ENCODE measurements around the gene ZNF2.
"Not testable (repeated sequence)": the region's sequence is repeated elsewhere in the genome, so short reads cannot be mapped to it uniquely, and the experiment has no call there.

Gene ZNF2

GRCh38 chr2:95165371-95166064 lies at the start of gene ZNF2:
TSS of gene ZNF2 (plus strand) at chr2:95165809. CDS start at chr2:95176227, 10,418 bp downstream.
- peak; percentile 97 for DNase-seq

DNA sequence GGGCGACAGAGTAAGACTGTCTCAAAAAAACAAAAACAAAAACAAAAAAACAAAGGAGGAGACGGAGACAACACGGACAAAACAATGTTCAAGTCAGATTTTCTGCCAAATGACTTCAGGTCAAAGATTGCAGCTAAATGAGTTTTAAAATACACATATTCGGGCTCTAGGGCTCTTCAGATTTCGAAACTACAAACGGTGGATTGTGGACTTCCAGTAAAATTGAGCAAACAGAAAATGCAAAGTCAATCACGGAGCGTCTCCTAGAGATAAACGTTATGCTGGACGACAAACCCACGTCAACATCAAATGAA lies 44.6 kb upstream of the ZNF2 start:
- DNase-seq = no peak

- DNase-seq = peak; percentile 60
Measured at GRCh38 chr2:95121407-95122196, 44.0 kb upstream of the ZNF2 start, which contains the start of gene MRPS5. TSS of gene MRPS5 (minus strand) at chr2:95121808. CDS start at chr2:95121791, 17 bp downstream.

GRCh38 chr2:95122197-95122551 lies 43.4 kb upstream of the ZNF2 start:
- DNase-seq = no peak

DNA sequence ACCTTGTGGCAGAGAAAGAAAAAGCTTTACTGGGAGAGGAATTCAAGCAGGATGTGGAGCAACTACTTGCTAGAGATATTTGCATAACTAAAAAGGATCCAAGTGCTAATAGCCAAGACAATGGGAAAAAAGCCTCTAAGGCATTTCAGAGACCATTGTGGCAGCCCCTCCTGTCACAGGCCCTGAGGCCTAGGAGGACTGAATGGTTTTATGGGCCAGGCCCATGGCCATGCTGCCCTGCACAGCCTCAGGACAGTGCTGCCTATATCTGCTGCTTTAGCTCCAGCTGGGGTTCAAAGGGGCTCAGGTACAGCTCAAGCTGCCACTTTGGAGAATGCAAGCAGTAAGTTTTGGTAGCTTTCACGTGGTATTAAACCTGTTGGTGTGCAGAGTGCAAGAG lies 26.9 kb upstream of the ZNF2 start:
- no peak for DNase-seq

- DNase-seq = no peak
Measured at GRCh38 chr2:95143838-95144237, 21.8 kb upstream of the ZNF2 start.

DNA sequence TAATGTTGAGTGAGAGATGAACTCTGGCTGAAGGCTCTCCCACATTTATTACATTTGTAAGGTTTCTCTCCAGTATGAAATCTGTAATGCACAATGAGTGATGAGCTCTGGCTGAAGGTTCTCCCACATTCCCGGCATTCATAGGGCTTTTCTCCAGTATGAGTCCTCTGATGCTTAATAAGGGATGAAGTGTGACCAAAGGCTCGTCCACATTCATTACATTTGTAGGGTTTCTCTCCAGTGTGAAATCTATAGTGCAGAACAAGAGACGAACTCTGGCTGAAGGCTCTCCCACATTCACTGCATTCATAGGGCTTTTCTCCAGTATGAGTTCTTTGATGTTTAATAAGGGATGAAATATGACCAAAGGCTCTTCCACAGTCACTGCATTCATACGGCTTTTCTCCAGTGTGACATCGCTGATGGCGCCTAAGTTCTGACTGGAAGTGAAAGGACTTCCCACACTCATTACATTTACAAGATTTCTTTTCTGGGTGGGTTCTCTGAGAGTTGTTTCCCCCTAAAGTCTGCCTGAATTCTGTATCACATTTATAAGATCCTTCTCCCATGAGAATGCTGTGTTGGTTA lies 16.1 kb upstream of the ZNF2 start:
- no peak for DNase-seq

DNA sequence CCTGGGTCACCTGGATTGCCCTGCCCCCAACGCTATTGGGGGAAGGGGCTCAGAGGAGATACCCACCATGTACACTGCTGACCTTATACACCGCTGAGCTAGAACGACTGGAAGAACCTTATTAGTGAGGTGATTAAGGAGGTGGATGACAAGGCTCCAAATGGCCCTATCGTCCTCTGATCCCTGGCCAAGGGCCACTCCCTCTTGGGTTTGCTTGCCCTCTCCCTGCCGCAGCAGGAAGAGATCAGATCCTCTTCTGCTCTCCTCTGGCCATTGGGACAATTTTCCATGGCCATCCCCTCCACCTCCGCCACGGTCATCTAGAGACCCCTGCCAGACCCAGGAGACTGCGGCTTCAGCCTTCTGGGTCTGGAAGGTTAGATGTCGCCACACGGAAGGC lies 7.2 kb upstream of the ZNF2 start:
- DNase-seq = no peak

- DNase-seq = no peak
Measured at GRCh38 chr2:95158891-95159619, 6.6 kb upstream of the ZNF2 start.

GRCh38 chr2:95159690-95160449 lies 5.7 kb upstream of the ZNF2 start, which contains the start of gene ZNF514:
TSS of gene ZNF514 (minus strand) at chr2:95159848. CDS start at chr2:95153253, 6,595 bp downstream.
- DNase-seq = peak; percentile 35

- DNase-seq = no peak
Measured at GRCh38 chr2:95165030-95165370, 609 bp upstream of the ZNF2 start.

DNA sequence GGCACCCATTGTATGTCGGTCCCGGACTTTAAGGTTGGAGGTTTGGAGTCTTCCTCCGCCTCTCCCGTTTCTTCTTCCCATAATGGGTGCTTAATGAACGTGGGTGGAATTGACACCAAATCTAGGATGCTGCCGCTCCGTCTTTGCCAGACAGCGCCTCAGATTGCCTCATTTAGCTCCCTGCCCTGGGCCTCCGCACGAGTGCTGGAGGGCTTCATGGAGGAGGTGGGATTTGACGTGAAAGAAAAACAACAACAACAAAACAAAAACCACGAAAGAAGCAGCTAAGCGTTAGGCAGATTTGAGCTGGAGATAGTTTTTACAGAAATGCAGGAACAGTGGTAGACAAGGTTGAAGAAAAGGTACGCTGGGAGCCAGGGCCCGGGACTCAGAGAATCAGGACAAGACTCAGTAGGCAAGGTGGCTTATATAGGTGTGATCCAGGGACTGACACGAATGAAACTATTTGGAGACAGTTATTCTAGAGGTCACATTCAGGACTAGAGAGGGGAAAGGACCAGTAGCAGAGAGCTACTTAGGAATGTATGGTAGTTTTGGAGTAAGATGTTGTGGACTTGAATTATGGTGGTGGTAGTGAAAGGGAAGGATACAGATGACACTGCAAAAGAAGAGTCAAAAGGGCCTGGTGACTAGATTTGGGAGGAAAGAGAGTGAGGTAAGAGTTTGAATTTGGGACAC lies 605 bp downstream of the ZNF2 start:
- no peak for DNase-seq

DNA sequence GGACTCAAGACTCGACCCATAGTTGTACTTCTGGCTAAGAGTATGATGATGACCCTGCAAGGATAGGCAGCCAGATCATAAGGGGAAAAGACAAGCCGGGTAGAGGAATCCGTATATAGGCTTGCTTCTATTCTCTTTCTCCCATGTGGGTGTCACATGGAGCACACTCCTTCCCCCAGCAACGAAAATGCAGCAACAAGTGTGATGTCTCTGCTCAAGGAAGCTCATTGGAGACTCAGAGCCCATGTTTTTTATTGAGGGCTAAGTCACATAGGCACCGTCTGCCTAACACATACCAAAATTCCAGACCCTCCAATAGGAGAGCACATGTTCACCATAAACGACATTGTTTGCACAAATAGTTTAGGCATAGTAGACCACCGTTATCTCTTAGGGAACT lies 6.3 kb downstream of the ZNF2 start:
- no peak for DNase-seq

GRCh38 chr2:95174031-95174542 lies 8.5 kb downstream of the ZNF2 start:
- DNase-seq = no peak

- no peak for DNase-seq
Measured at GRCh38 chr2:95179451-95179850, 13.8 kb downstream of the ZNF2 start.

DNA sequence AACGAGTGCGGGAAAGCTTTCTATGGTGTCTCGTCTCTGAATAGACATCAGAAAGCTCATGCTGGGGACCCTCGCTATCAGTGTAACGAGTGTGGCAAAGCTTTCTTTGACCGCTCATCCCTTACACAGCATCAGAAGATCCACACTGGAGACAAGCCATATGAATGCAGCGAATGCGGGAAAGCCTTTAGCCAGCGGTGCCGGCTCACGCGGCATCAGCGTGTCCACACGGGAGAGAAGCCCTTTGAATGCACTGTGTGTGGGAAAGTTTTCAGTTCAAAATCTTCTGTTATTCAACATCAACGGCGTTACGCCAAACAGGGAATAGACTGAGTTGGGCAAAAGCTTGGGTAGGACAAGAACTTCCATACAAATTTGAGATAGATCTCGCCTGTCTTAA lies 16.2 kb downstream of the ZNF2 start:
- DNase-seq = no peak

DNA sequence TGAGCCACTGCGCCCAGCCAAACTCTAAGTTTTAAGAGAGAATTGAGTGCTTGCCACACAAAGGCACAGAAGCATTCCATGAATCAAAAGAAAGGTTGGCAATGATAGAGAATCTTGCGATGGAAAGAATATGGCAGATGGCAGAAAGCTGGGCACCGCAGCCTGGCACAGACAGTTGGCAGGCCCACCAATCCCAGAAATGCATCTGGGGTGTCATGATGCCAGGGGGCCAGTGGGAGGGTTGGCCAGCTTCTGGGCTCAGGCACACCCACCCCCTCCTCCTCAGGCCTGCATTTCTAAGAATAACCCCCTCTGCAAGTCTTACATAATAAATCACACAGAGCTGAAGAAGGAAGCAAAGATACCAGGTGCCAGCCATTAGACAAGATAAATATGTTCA lies 19.6 kb downstream of the ZNF2 start:
- DNase-seq = no peak

- DNase-seq = no peak
Measured at GRCh38 chr2:95185973-95186372, 20.4 kb downstream of the ZNF2 start.

GRCh38 chr2:95192956-95193355 lies 27.3 kb downstream of the ZNF2 start:
- DNase-seq = not testable (repeated sequence)

- DNase-seq = no peak
Measured at GRCh38 chr2:95203911-95204310, 38.3 kb downstream of the ZNF2 start.

- no peak for DNase-seq
Measured at GRCh38 chr2:95204396-95204795, 38.8 kb downstream of the ZNF2 start.

GRCh38 chr2:95206096-95206495 lies 40.5 kb downstream of the ZNF2 start:
- no peak for DNase-seq
